Measurements from ENCODE around the gene RECK.

RECK gene

GRCh38 chr9:36037549-36038122 lies 923 bp downstream of the RECK start:
- TF ChIP-seq, protein P1, sequence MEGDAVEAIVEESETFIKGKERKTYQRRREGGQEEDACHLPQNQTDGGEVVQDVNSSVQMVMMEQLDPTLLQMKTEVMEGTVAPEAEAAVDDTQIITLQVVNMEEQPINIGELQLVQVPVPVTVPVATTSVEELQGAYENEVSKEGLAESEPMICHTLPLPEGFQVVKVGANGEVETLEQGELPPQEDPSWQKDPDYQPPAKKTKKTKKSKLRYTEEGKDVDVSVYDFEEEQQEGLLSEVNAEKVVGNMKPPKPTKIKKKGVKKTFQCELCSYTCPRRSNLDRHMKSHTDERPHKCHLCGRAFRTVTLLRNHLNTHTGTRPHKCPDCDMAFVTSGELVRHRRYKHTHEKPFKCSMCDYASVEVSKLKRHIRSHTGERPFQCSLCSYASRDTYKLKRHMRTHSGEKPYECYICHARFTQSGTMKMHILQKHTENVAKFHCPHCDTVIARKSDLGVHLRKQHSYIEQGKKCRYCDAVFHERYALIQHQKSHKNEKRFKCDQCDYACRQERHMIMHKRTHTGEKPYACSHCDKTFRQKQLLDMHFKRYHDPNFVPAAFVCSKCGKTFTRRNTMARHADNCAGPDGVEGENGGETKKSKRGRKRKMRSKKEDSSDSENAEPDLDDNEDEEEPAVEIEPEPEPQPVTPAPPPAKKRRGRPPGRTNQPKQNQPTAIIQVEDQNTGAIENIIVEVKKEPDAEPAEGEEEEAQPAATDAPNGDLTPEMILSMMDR (IDR thresholded peaks at IDR 0.05; ENCODE audit: extremely low read depth, missing control alignments): no peak
- DNase-seq (ENCODE audit: low spot score): no peak

DNA sequence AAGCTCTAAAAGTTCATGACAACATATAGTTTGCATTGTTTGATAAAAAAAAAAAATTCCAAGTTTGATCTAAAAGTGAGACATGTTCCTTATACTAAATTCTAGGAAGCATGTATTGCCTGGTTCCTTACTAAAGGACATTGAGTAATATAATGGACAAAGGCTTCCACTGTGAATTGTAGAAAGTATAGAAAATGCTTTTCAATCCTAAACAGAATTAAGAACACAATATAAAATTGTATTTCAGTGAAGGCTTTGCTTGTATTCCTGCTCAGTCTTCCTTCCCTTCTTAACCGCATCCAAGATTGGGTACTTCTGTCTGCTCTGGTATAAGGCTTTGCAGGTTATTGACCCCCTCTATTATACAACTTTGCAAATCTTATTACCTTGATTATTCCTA lies 2.4 kb downstream of the RECK start:
- DNase-seq (ENCODE audit: low spot score): no peak
- TF ChIP-seq, protein P1 (IDR thresholded peaks at IDR 0.05; ENCODE audit: extremely low read depth, missing control alignments): no peak

- TF ChIP-seq, protein P1 (IDR thresholded peaks at IDR 0.05; ENCODE audit: extremely low read depth, missing control alignments): no peak
- no peak for DNase-seq (ENCODE audit: low spot score)
These were observed 3.0 kb downstream of the RECK start for GRCh38 chr9:36039696-36040095.

- no peak for DNase-seq (ENCODE audit: low spot score)
- TF ChIP-seq, protein P1 (IDR thresholded peaks at IDR 0.05; ENCODE audit: extremely low read depth, missing control alignments): no peak
These were observed 3.7 kb downstream of the RECK start for GRCh38 chr9:36040271-36040925.

DNA sequence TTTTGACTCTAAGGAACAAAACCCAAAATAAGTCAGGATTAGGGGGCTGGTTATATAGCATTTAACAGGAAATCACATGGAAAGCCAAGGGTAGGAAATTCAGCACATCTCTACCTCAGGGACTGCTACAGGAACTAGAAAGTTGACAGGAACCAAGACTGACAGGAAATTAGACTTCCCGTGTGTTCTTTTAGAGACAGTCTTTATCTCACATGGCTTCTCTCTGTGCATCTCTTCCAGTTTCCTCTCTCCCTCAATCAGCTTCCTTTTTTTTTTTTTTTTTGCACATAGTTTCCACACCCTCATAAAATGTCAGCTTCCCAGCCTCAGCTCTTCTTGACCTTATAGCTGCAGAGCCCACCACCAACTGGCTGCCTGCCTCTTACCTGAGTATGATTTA lies 4.8 kb downstream of the RECK start:
- TF ChIP-seq, protein P1 (IDR thresholded peaks at IDR 0.05; ENCODE audit: extremely low read depth, missing control alignments): no peak
- DNase-seq (ENCODE audit: low spot score): no peak

DNA sequence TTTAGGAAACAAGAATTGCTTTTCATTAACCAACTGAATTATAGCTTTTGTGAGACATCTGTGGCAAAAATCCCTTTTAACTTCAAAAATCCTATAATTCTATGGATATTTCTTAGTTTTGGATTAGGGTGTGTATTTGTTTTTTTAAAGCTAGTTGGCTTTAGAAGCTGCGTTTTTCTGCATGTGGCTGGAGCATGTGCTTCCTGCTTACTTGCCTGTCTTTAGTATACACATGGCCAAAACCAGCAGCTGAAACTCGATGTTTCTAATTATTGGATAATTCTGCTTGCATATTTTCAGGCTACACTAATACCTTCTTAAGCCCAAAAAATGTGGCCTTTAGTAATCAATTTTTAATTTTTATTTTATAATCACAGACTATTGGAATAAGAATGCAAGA lies 8.9 kb downstream of the RECK start:
- DNase-seq (ENCODE audit: low spot score): no peak
- TF ChIP-seq, protein P1 (IDR thresholded peaks at IDR 0.05; ENCODE audit: extremely low read depth, missing control alignments): no peak

- no peak for DNase-seq (ENCODE audit: low spot score)
- TF ChIP-seq, protein P1 (IDR thresholded peaks at IDR 0.05; ENCODE audit: extremely low read depth, missing control alignments): no peak
These were observed 10.2 kb downstream of the RECK start for GRCh38 chr9:36046923-36047322.

Data from GM20000 (cell line).